Mesenchymal stem cell (in vitro differentiated cells and primary cell): ENCODE data around the gene MRTFA.
A peak's percentile ranks its signal among the peaks of the same experiment; 100 is the strongest.
"Not testable (repeated sequence)": the region's sequence is repeated elsewhere in the genome, so short reads cannot be mapped to it uniquely, and the experiment has no call there.

ENCODE experiments used
- DNase-seq: peaks from one replicate; pipeline ENCODE4 v3.0.0-alpha.2; 2013
- H2AFZ ChIP-seq: one replicate; pipeline ENCODE4 v1.6.1; 2013; ENCODE audit warnings: low read depth, mild to moderate bottlenecking, control low read depth, inconsistent platforms, low read length, moderate library complexity
- H2AK5ac ChIP-seq: 2 replicates; pipeline ENCODE4 v1.6.1; 2013; ENCODE audit warnings: low read length, moderate library complexity, mild to moderate bottlenecking, inconsistent platforms; ENCODE audit not compliant: severe bottlenecking
- H2BK120ac ChIP-seq: one replicate; pipeline ENCODE4 v1.6.1; 2013; ENCODE audit warnings: low read depth, mild to moderate bottlenecking, inconsistent platforms, low read length, moderate library complexity
- H2BK12ac ChIP-seq, 2 experiments: one replicate each; pipeline ENCODE4 v1.6.1; 2013; ENCODE audit warnings: inconsistent platforms in 2 of 2, low read length in 2 of 2, mild to moderate bottlenecking in 2 of 2, moderate library complexity in 2 of 2, control low read depth in 1 of 2
- H2BK15ac ChIP-seq: one replicate; pipeline ENCODE4 v1.6.1; 2013; ENCODE audit warnings: mild to moderate bottlenecking, low read depth, inconsistent platforms; ENCODE audit not compliant: poor library complexity, severe bottlenecking
- H2BK5ac ChIP-seq: 2 replicates; pipeline ENCODE4 v1.6.1; 2013; ENCODE audit warnings: low read depth, mild to moderate bottlenecking, low read length, control low read depth, inconsistent platforms; ENCODE audit not compliant: poor library complexity, severe bottlenecking
- H3K14ac ChIP-seq, 2 experiments: one replicate each; pipeline ENCODE4 v1.6.1; 2013; ENCODE audit warnings: inconsistent platforms in 2 of 2, low read length in 2 of 2, control low read depth in 1 of 2, mild to moderate bottlenecking in 1 of 2, moderate library complexity in 1 of 2
- H3K18ac ChIP-seq, 2 experiments: one replicate each; pipeline ENCODE4 v1.6.1; 2013; ENCODE audit warnings: inconsistent platforms in 2 of 2, low read length in 2 of 2, control low read depth in 1 of 2, low read depth in 1 of 2, mild to moderate bottlenecking in 1 of 2
- H3K23ac ChIP-seq, 2 experiments: one replicate each; pipeline ENCODE4 v1.6.1; 2013; ENCODE audit warnings: inconsistent platforms in 2 of 2, low read length in 2 of 2, mild to moderate bottlenecking in 2 of 2, moderate library complexity in 2 of 2, control low read depth in 1 of 2
- H3K27ac ChIP-seq: 2 replicates; pipeline ENCODE4 v1.5.1; 2013; ENCODE audit warnings: mild to moderate bottlenecking, moderate library complexity, low read length, control low read depth, inconsistent platforms; ENCODE audit not compliant: poor library complexity, severe bottlenecking
- H3K27me3 ChIP-seq, 2 experiments: 2 replicates each; pipeline versions ENCODE4 v1.6.1 to v1.7.0; 2013; ENCODE audit warnings: low read length in 2 of 2, mild to moderate bottlenecking in 2 of 2, moderate library complexity in 2 of 2, control low read depth in 1 of 2, inconsistent platforms in 1 of 2; ENCODE audit not compliant: control insufficient read depth in 1 of 2, insufficient read depth in 1 of 2
- H3K36me3 ChIP-seq, 2 experiments: 2 replicates each; pipeline versions ENCODE4 v1.6.1 to v1.7.0; 2013; ENCODE audit warnings: low read length in 2 of 2, control low read depth in 1 of 2, inconsistent platforms in 1 of 2, low read depth in 1 of 2, mild to moderate bottlenecking in 1 of 2; ENCODE audit not compliant: insufficient read depth in 2 of 2, control insufficient read depth in 1 of 2
- H3K4ac ChIP-seq, 2 experiments: one replicate each; pipeline ENCODE4 v1.6.1; 2013; ENCODE audit warnings: inconsistent platforms in 2 of 2, low read length in 2 of 2, mild to moderate bottlenecking in 2 of 2, moderate library complexity in 2 of 2, control low read depth in 1 of 2, low read depth in 1 of 2
- H3K4me1 ChIP-seq: 2 replicates; pipeline ENCODE4 v1.6.1; 2013; ENCODE audit warnings: low read depth, low read length, control low read depth; ENCODE audit not compliant: control insufficient read depth, insufficient read depth
- H3K4me2 ChIP-seq: 2 replicates; pipeline ENCODE4 v1.6.1; 2013; ENCODE audit warnings: low read length, mild to moderate bottlenecking, inconsistent platforms; ENCODE audit not compliant: poor library complexity, severe bottlenecking
- H3K4me3 ChIP-seq, 2 experiments: 2 replicates each; pipeline versions ENCODE4 v1.5.1 to v1.7.0; 2013; ENCODE audit warnings: low read length in 2 of 2, mild to moderate bottlenecking in 2 of 2, control low read depth in 1 of 2, low read depth in 1 of 2; ENCODE audit not compliant: insufficient read depth in 1 of 2
- H3K79me1 ChIP-seq: replicated peaks from 2 replicates; pipeline ENCODE4 v1.6.1; 2013; ENCODE audit warnings: mild to moderate bottlenecking, control low read depth, low read length, inconsistent platforms; ENCODE audit not compliant: poor library complexity, severe bottlenecking
- H3K9ac ChIP-seq: 2 replicates; pipeline ENCODE4 v1.7.0; 2013; ENCODE audit warnings: mild to moderate bottlenecking, low read length, moderate library complexity
- H3K9me3 ChIP-seq: 2 replicates; pipeline ENCODE4 v1.7.0; 2013; ENCODE audit warnings: mild to moderate bottlenecking, low read length; ENCODE audit not compliant: control insufficient read depth
- H4K8ac ChIP-seq: one replicate; pipeline ENCODE4 v1.6.1; 2013; ENCODE audit warnings: inconsistent platforms, mild to moderate bottlenecking, low read length, moderate library complexity
- H4K91ac ChIP-seq: one replicate; pipeline ENCODE4 v1.6.1; 2013; ENCODE audit warnings: mild to moderate bottlenecking, low read length, inconsistent platforms
- WGBS: methylation state at CpG from one replicate; pipeline ENCODE4 v1.1.7; 2013; ENCODE audit warnings: mixed read lengths; 5-methylcytosine and 5-hydroxymethylcytosine counted together

The MRTFA gene

DNA sequence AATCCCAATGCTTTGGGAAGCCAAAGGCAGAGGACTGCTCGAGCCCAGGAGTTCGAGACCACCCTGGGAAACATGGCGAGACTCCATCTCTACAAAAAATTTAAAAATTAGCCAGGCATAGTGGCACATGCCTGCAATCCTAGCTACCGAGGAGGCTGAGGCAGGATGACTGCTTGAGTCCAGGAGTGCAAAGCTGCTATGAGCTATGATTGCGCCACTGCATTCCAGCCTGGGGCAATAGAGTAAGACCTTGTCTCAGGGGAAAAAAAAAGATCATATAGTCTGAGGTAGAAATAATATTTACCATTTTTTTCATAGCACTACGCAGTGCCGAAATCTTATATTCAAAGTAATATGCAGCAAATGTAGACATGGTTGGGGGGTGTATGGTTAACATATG lies 47.8 kb downstream of the MRTFA start:
- no peak overlapping the region for H2AK5ac ChIP-seq
- no peak overlapping the region for H3K9ac ChIP-seq
- H3K4me2 ChIP-seq, result no peak overlapping the region
- no peak overlapping the region for H3K4me3 ChIP-seq
- 91% methylated on average over 4 of the region's 7 CpGs for WGBS
- H3K9me3 ChIP-seq, result no peaks in the 10 kb centered on the region
- H3K79me1 ChIP-seq, result peaks cover 18% of the 10 kb centered on the region
- no peak overlapping the region for H3K4ac ChIP-seq
- no peak overlapping the region for H4K8ac ChIP-seq
- H3K23ac ChIP-seq, result no peak overlapping the region
- H3K27me3 ChIP-seq, result no peaks in the 10 kb centered on the region
- H3K18ac ChIP-seq, result no peak overlapping the region
- H4K91ac ChIP-seq, result no peak overlapping the region
- H2BK12ac ChIP-seq, result no peak overlapping the region
- peaks cover 8 to 21% of the 10 kb centered on the region in 2 experiments for H3K36me3 ChIP-seq
- no peak overlapping the region for H3K14ac ChIP-seq
- H2BK5ac ChIP-seq, result no peak overlapping the region
- no peak overlapping the region for H2AFZ ChIP-seq
- no peak overlapping the region for H2BK120ac ChIP-seq
- no peak overlapping the region for H2BK15ac ChIP-seq
- no peak overlapping the region for H3K27ac ChIP-seq
- H3K4me1 ChIP-seq, result peaks cover 2% of the 10 kb centered on the region
- DNase-seq, result peak; percentile 78

DNA sequence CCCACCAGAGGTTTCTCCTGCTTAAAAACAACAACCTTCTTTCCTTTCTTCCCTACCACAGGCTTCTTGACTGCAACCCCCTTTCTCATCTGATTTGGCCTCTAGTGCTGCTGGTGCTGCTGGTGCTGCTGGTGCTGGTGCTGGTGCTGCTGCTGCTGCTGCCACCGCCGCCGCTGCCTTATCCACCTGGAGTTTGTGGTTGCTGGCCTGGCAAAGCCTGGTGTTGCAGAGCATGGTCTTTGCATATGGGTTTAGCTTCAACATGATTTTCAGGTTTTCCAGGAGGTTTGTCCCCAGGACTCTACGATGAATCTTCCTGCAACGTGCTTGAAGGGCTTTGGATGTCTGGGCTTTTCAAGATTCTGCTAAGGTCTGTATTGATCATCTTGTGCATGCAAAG lies 49.7 kb downstream of the MRTFA start:
- WGBS, result 98% methylated on average over 5 of the region's 5 CpGs
- H2BK15ac ChIP-seq, result no peak overlapping the region
- no peaks in the 10 kb centered on the region for H3K27me3 ChIP-seq
- H3K23ac ChIP-seq, result peak overlapping the region in 1 of 2 experiments; percentile 99
- H2AFZ ChIP-seq, result peak overlapping the region; percentile 53
- H3K4me1 ChIP-seq, result peaks cover 2% of the 10 kb centered on the region
- no peak overlapping the region for H3K9ac ChIP-seq
- H3K4me2 ChIP-seq, result no peak overlapping the region
- no peak overlapping the region for H3K18ac ChIP-seq
- no peak overlapping the region for H3K27ac ChIP-seq
- DNase-seq, result no peak
- H3K14ac ChIP-seq, result no peak overlapping the region
- peak overlapping the region; percentile 52 for H4K91ac ChIP-seq
- no peak overlapping the region for H4K8ac ChIP-seq
- no peak overlapping the region for H2BK120ac ChIP-seq
- H3K9me3 ChIP-seq, result no peaks in the 10 kb centered on the region
- no peak overlapping the region for H2BK5ac ChIP-seq
- peak overlapping the region in 1 of 2 experiments; percentile 15 for H3K4ac ChIP-seq
- H3K4me3 ChIP-seq, result no peak overlapping the region
- H2BK12ac ChIP-seq, result no peak overlapping the region
- H3K79me1 ChIP-seq, result peaks cover 20% of the 10 kb centered on the region
- peaks cover 12 to 21% of the 10 kb centered on the region in 2 experiments for H3K36me3 ChIP-seq
- no peak overlapping the region for H2AK5ac ChIP-seq

- no peak overlapping the region for H3K4ac ChIP-seq
- H3K9me3 ChIP-seq, result no peaks in the 10 kb centered on the region
- no peak overlapping the region for H3K9ac ChIP-seq
- H3K23ac ChIP-seq, result no peak overlapping the region
- H3K14ac ChIP-seq, result no peak overlapping the region
- H2AK5ac ChIP-seq, result no peak overlapping the region
- H3K18ac ChIP-seq, result no peak overlapping the region
- no peak overlapping the region for H2BK5ac ChIP-seq
- no peak overlapping the region for H2BK12ac ChIP-seq
- H4K8ac ChIP-seq, result no peak overlapping the region
- WGBS, result no CpG with 5 or more reads among the region's 1 CpG
- H3K27me3 ChIP-seq, result no peaks in the 10 kb centered on the region
- H2AFZ ChIP-seq, result no peak overlapping the region
- H3K4me3 ChIP-seq, result no peak overlapping the region
- peaks cover 12 to 21% of the 10 kb centered on the region in 2 experiments for H3K36me3 ChIP-seq
- peaks cover 2% of the 10 kb centered on the region for H3K4me1 ChIP-seq
- no peak overlapping the region for H3K4me2 ChIP-seq
- H3K27ac ChIP-seq, result no peak overlapping the region
- no peak overlapping the region for H2BK15ac ChIP-seq
- H2BK120ac ChIP-seq, result no peak overlapping the region
- DNase-seq, result no peak
- peaks cover 25% of the 10 kb centered on the region for H3K79me1 ChIP-seq
- no peak overlapping the region for H4K91ac ChIP-seq
These were observed 51.2 kb downstream of the MRTFA start for GRCh38 chr22:40585310-40585751.

- H3K4ac ChIP-seq, H3K4me3 ChIP-seq, H3K9ac ChIP-seq, H3K18ac ChIP-seq, H2BK12ac ChIP-seq, H4K8ac ChIP-seq, H2AK5ac ChIP-seq, H2BK120ac ChIP-seq, H3K27ac ChIP-seq, H2BK5ac ChIP-seq, H4K91ac ChIP-seq, H3K9me3 ChIP-seq, H3K14ac ChIP-seq, H2AFZ ChIP-seq, H3K27me3 ChIP-seq, H2BK15ac ChIP-seq, H3K4me2 ChIP-seq, H3K4me1 ChIP-seq, H3K23ac ChIP-seq, DNase-seq: not testable (repeated sequence)
- H3K36me3 ChIP-seq, result peaks cover 12 to 18% of the 10 kb centered on the region in 2 experiments
- peaks cover 25% of the 10 kb centered on the region for H3K79me1 ChIP-seq
- WGBS, result 99% methylated on average over 8 of the region's 9 CpGs
These were observed 51.8 kb downstream of the MRTFA start for GRCh38 chr22:40584766-40585165.
